Left renal pelvis (tissue), 4 donors: Measurements from ENCODE around the gene SEC14L1. TPM values are rescaled to one million over a fixed set of nuclear protein-coding genes. Genes with fewer than 3 reads are reported as not detected.
"Not testable (repeated sequence)": the region's sequence is repeated elsewhere in the genome, so short reads cannot be mapped to it uniquely, and the experiment has no call there.

Experiments used
- DNase-seq, 4 donors: peaks; one replicate each; pipeline ENCODE4 v3.0.0-alpha.2; 2013; ENCODE audit warnings: low read depth in 4 of 4, low spot score in 3 of 4
- polyA plus RNA-seq, 4 donors: library from polyadenylated mRNA; unstranded; fragments of 120-200 nt; gene quantifications; one replicate each; pipeline ENCODE4 v1.2.1, GENCODE V29; 2013; ENCODE audit not compliant: insufficient read length in 4 of 4

The SEC14L1 gene
- polyA plus RNA-seq, 4 donors, result 52.7 to 110 (median 98.6) TPM

- DNase-seq, result no peak
Measured at GRCh38 chr17:77115947-77116346, 24.8 kb upstream of the SEC14L1 start.

- no peak for DNase-seq
Measured at GRCh38 chr17:77116371-77116860, 24.4 kb upstream of the SEC14L1 start.

GRCh38 chr17:77117415-77117814 is 23.4 kb upstream of the SEC14L1 start:
- no peak for DNase-seq

- DNase-seq, result no peak
Measured at GRCh38 chr17:77118251-77118928, 22.4 kb upstream of the SEC14L1 start.

- DNase-seq, result no peak
Measured at GRCh38 chr17:77119668-77120301, 21.0 kb upstream of the SEC14L1 start.

- DNase-seq, result no peak
Measured at GRCh38 chr17:77120868-77121267, 19.9 kb upstream of the SEC14L1 start.

- no peak for DNase-seq
Measured at GRCh38 chr17:77124192-77124889, 16.4 kb upstream of the SEC14L1 start.

GRCh38 chr17:77125432-77125901 is 15.3 kb upstream of the SEC14L1 start:
- DNase-seq, result no peak

- DNase-seq, result no peak
Measured at GRCh38 chr17:77126519-77126918, 14.2 kb upstream of the SEC14L1 start.

GRCh38 chr17:77127735-77128361 is 12.9 kb upstream of the SEC14L1 start:
- no peak for DNase-seq

GRCh38 chr17:77128896-77129567 is 11.7 kb upstream of the SEC14L1 start:
- no peak for DNase-seq

GRCh38 chr17:77129568-77130301 is 11.0 kb upstream of the SEC14L1 start:
- peak in 1 of 4 donors; percentile 70 for DNase-seq

- no peak for DNase-seq
Measured at GRCh38 chr17:77130525-77130924, 10.2 kb upstream of the SEC14L1 start.

GRCh38 chr17:77131904-77132303 is 8.9 kb upstream of the SEC14L1 start:
- no peak for DNase-seq

GRCh38 chr17:77132411-77133086 is 8.2 kb upstream of the SEC14L1 start:
- DNase-seq, result no peak

- no peak for DNase-seq
Measured at GRCh38 chr17:77133087-77133638, 7.6 kb upstream of the SEC14L1 start.

GRCh38 chr17:77136420-77136767 is 4.4 kb upstream of the SEC14L1 start:
- no peak for DNase-seq

- DNase-seq, result no peak
Measured at GRCh38 chr17:77137111-77137510, 3.7 kb upstream of the SEC14L1 start.

GRCh38 chr17:77137886-77138285 is 2.9 kb upstream of the SEC14L1 start:
- DNase-seq, result not testable (repeated sequence)
